Nucleus accumbens (tissue), 56 donors: ENCODE data around the gene SLC26A3.
"Not testable (repeated sequence)": the region's sequence is repeated elsewhere in the genome, so short reads cannot be mapped to it uniquely, and the experiment has no call there.

Source experiments
- DNase-seq, 56 donors: peaks; one replicate each; lab custom pipeline; 2025; lab: John Stamatoyannopoulos, UW

SLC26A3 gene

DNA sequence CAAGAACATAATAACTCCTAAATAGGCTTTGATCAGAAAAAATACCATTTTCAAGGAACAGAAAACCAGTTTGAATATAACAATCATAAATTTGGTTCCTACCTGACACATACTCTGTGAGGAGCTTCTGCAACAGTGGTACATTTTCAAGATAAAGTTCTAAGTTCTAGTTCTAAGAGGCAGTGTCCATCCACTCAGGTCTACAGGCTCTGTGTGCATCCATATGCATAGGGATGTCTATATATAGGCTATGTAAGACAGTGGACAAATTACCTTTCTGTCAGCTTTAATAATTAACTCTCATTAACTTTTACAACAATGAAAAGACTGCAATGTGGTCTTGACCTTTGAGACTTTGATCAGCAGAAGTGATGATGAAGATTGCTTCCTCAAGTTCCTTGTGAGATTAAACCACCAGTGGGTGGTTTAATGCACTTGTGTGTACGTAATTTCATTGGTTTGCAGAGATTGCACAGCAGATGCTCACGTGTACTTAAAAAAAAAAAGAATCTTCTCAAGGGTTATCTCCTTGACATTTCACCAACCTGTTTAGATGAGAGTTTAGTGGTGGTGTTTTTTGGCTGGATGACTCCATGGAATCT, at the start of gene SLC26A3:
TSS of gene SLC26A3 (minus strand) at position 215 of the 602 bp plus-strand sequence. CDS start 8,714 bp downstream, outside the sequence.
- no peak for DNase-seq

DNA sequence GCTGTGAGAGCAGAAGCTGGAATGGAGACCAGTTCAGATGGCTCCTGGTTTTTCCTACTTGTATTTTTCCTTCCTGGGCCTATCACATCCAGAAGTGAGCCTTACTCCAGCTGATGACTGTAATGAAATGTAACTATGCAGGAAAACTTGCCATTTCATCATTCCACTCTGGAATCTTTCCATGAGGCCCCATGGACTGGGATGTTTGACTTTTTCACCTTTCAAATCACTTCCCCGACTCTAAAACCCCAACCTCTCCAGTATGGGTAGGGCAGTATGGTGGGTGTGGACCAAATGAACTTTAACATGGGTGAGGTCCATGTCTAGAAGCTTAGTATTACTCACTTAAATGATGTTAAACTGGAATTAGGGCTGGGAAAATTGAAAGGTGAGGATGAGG, 47.6 kb upstream of the SLC26A3 start:
- DNase-seq = no peak

DNA sequence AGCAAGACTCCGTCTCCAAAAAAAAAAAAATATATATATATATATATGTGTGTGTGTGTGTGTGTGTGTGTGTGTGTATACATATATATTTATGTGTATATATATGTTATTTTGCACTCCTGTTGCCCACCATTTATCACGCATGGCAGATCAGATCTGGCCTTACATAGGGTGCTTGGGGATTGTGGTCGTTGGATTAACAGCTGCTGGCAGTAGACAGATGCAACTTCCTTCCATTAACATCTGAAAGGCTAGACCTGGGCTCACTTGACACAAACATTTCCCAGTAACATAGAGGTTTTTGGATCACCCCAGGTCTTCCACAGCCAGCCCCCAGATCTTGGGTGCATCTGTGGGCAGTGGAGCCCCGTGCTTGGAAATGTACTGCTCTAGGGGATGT, 47.2 kb upstream of the SLC26A3 start:
- DNase-seq = no peak

DNA sequence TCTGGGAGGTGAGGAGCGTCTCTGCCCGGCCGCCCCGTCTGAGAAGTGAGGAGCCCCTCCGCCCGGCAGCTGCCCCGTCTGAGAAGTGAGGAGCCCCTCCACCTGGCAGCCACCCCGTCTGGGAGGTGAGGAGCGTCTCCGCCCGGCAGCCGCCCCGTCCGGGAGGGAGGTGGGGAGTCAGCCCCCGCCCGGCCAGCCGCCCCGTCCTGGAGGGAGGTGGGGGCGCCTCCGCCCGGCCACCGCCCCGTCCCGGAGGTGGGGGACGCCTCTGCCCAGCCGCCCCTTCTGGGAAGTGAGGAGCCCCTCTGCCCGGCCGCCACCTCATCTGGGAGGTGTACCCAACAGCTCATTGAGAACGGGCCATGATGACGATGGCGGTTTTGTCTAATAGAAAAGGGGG, 45.2 kb upstream of the SLC26A3 start:
- not testable (repeated sequence) for DNase-seq

DNA sequence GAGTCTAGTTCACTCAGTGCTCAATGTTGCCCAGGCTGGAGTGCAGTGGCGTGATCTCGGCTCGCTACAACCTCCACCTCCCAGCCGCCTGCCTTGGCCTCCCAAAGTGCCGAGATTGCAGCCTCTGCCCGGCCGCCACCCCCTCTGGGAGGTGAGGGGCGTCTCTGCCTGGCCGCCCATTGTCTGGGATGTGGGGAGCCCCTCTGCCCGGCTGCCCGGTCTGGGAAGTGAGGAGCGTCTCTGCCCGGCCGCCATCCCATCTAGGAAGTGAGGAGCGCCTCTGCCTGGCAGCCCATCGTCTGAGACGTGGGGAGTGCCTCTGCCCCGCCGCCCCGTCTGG, 44.8 kb upstream of the SLC26A3 start:
- not testable (repeated sequence) for DNase-seq

DNA sequence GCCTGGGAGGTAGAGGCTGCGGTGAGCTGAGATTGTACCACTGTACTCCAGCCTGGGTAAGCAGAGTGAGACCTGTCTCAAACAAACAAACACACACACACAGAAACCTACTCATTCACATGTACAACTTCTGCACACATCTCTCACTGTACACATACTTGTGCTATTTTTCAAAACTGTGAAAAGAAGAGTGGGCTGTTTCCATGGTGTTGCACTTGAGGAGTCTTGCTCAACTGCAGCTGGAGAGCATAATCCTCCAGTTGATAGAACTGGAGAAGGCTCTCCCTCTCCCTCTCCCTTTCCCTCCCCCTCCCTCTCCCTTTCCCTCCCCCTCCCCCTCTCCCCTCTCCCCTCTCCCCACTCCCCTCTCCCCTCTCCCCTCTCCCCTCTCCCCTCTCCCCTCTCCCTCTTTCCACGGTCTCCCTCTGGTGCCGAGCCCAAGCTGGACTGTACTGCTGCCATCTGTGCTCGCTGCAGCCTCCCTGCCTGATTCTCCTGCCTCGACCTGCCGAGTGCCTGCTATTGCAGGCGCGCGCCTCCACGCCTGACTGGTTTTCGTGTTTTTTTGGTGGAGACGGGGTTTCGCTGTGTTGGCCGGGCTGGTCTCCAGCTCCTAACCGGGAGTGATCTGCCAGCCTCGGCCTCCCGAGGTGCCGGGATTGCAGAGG, 44.3 kb upstream of the SLC26A3 start:
- DNase-seq = no peak

DNA sequence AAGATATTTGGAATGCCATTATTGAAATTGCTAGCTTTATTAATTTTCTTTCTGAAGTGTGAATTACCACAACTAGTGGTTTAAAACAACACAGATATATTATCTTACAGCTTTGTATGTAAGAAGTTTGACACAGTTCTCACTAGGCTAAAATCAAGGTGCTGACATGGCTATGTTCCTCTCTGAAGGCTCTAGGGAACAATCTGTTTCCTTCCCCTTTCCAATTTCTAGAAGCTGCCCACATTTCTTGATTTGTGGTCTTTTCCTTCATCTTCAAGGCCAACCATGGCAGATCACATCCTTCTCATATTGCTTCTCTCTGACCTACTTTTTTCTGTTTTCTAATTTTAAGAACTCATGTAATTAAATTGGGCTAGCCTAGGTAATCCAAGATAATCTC, 43.3 kb upstream of the SLC26A3 start:
- DNase-seq = no peak

DNA sequence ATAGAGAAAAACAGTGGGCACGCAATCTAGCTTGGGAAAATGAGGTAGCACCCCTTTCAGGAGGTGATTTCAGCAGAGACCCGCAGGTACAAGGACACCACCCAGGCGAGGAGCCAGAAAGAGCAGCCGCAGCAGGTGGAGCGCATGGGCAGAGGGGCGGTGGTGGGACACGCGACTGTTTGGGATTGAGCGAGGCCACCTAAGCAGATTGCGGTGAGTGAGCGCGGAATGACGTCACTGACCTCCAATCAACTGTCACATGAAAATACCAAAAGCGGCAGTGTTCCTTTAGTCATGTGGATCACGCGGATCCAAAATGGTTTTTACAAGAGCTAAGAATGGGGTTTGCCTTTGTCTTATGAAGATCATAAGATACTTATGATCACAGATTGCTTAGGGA, 40.2 kb upstream of the SLC26A3 start:
- DNase-seq = no peak

DNA sequence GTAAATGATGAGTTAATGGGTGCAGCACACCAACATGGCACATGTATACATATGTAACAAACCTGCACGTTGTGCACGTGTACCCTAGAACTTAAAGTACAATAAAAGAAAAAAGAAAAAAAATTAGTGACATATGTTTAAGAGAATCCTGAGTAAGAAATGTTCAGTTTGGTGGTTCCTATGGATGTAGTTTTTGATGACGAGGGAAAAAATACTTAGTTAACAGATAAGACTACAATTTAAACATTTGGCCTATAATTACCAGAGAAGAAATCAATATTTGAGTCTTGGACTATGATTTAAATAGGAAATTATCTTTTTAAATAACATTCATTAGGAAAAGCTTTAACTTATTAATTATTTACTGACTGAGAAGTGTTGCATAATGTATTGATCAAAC, 39.2 kb upstream of the SLC26A3 start:
- DNase-seq = no peak

DNA sequence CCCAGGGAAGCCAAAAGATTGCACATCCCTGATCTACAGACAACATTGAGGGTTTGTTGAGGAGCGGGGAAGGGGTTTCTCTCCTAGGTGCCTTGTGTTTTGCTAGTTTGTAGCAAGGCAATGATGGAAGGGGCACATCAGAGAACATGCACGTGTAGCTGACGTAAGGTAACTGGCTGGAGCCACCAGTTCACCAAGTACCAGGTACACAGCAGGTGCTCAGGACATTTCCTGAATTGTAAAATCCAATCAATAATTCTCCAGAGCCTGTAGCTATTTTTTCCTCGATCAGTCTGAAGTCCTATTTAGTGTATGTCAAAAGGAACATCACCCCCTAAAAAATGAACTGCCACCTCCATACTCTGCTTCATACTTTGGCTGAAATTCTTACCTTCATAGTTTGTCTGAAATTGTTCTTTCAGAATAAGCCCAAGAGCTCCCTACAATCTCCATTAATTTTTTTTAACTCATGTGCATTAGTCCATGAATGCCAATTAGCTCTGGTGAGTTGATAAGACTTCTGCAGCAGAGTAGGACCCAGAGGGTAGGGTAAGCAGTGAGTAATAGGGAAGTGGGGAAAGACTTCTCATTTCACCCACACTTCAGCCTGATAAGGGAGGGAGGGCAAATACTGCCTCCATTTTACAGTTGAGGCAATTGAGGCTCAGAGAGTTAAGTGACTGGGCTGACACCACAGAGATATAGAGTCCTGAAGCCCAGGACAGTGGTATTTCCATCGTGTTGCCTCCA, 36.0 kb upstream of the SLC26A3 start:
- no peak for DNase-seq

DNA sequence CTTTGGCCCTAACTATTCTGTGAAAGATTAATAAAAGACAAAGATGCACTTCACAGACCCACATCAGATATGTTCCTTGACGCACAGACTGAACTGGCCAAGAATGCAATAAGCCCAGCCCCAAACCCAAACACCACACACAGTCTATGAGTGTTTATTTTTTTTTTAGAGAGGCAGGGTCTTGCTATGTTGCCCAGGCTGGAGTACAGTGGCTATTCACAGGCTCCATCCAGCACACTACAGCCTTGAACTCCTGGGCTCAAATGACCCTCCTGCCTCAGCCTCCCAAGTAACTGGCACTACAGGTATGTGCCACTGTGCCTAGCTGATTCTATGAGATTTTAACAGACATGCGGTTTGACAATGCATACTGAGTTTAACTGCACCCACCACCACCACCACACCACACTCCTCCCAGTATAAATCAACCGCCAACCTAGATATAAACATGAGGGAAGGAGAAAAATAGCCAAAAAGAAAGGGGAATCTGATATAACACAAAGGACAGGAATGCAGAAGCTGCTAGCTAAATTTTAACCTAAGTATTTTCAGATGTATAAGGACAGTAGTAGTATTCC, 35.1 kb upstream of the SLC26A3 start:
- no peak for DNase-seq

DNA sequence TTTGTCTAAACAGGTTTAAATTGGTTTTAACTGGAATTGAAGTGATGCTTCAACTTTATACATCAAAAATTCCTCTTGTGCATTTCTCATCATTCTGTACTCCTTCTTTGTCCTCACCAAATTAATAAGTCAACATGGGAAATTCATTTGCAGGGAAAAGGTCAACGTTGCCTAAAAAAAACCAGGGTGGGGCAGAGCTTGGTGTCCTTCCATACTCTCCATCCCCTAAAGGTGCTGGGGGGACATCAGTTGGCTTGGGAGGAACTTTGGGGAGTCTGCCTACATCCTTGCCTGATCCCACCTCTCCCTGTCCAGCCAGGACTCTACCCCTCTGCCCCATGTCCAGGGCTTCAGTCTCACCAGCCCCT, 34.1 kb upstream of the SLC26A3 start:
- DNase-seq = no peak

DNA sequence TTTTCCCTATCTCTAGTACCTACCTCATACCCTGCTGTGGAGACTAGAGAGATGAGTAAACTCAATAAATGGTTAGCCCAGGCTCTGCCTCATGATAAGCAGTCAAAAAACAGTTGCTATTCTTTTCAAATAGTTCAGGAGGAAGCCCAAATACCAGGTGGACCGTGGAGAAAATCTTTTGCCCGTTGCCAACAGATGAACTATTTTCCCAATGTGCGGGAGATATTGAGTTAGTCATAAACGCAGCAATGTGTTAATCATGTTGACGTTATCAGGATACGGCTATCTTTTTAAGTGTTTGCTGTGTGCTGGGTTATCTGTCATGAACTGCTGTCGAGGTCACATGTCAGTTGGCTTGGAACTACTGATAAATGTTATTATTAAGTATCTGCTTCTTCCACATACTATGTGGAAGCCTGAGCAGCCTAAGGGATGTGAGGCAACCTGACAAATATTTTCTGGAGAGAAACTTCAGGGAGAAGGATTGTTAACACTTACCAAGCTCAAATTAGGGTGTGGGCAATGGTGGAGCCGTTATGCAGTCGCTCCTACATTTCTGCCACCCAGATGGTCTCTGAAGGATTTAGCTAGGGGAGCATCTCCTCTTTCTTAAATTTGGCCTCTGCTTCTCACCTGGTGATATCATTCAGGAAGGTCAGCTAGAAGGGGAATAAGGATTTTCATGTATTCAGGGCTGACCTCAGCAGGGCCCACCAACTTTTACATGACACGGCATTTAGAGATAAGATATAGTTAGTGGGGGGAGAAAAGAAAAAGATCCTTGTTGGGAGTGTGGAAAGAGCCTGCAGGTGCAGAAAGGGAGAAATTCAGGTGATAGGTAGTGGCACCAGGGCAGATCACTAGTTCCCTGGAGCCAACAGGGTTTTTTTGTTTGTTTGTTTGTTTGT, 33.5 kb upstream of the SLC26A3 start:
- DNase-seq = no peak

DNA sequence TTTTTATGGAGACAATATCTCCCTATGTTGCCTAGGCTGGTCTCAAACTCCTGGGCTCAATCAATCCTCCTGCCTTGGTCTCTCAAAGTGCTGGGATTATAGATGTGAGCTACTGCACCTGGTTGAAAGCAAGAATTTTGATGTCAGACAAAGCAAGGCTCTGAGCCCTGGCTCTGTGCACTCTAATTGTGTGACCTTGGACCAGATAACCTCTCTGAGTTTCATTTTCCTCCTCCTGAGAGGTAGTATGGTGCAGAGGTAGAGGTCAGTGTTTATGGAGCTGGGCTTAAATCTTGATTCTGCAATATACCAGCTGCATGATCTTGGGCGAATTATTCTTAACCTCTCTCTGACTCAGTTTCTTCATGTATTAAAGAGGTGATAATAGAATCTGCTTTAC, 31.4 kb upstream of the SLC26A3 start:
- DNase-seq = no peak

DNA sequence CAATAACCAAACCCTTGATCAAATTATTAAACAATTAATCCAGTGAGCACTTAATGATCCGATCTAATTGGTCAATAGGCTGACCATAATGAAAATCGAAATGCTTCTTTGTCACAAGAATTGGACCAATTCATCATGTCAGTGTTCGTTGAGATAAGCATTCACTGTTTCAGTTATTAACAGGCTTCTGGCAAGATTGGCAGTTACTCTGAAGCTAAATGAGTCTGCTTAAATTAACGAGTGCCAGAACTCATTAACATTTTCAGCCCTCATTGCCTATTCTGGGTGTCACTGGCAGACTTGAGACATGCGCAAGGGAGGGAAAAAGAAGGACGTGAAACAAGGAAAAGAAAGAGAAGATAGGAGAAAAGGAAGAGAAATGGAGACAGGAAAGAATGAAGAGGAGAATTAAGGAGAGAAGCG, 30.7 kb upstream of the SLC26A3 start:
- no peak for DNase-seq

DNA sequence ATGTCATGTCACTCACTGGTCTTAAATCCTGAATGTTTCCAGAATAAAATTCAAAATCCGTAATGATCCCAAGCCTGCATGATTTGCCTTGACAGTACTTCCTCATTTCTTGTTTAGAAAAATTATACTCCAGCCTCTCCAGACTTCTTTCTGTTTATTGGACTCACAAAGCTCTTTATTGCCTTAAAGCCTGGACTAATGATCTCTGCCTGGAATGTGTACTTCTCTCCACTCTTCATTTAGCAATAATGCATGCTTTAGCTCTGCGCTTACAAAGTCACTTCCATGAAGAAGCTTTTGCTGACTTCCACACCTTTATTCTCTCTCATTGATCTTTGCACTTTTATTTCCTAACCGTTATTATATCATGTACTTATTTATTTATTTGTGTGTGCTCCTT, 27.4 kb upstream of the SLC26A3 start:
- DNase-seq = no peak

DNA sequence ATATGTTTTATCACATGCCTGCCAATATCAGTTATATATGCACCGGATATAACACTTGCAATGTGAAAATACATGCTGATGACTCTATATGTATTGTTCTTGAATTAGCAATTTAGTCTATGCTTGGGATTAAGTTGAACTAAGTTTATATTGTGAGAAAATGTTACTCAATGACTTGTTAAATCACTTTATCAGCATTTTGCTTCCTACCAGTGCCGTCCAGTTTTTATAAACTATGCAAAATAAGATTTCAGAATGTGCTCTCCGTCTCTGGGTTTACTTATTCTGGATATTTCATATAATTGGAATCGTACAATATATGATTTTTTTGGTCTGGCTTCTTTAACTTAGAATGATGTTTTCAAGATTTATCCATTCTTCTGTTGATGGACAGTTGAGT, 25.5 kb upstream of the SLC26A3 start:
- no peak for DNase-seq

DNA sequence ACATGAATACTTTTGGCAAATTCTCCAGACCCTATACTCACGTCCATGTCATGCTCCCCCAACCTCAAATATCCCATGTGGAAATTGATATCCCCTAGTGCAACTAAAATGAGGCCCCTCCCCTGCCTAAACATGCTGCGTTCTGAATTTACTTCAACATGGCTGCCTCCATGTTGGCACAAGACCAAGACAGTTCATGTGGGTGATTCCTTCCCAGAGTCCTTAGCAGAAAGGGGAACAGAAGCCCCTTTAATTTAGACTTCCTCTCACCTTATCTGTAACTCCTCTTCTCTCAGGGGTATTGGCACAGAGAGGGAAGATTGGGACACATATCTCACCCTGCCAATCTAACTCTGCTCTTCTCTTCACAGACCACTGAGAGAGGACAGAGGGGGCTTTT, 24.5 kb upstream of the SLC26A3 start:
- no peak for DNase-seq

DNA sequence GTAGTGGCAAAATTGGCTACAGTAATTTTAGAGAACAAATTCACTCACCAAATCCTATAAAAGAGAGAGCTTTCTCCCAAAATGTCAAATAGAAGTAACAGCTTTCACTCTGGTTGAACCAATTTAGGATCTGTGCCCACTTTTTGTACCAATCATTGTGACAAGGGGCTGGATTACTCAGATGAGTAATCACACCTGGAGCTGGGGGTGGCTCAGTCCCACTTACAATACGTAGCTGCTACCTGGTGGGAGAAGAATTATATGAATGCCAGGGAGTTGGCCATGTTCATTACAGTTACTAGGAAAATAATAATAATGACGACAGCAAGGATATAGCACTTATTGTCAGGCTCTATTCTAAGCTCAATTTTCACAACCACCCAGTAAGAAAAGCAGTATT, 23.4 kb upstream of the SLC26A3 start:
- DNase-seq = peak in 6 of 56 donors; percentile 2 to 34 (median 8)

DNA sequence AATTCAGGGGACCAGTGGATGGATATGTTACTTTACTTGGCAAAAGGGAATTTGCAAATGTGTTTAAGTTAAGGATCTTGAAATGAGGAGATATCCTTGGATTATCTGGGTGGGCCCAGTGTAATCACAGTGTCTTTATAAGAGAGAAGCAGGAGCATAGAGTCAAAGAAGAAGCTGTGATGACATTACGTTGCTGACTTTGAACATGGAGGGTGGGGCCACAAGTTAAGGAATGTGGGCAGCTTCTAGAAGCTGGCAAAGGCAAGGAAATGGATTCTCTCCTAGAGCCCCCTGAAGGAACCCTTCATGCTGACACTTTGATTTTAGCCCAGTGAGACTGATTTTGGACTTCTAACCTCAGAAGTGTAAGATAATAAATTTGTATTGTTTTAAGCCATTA, 21.8 kb upstream of the SLC26A3 start:
- no peak for DNase-seq

DNA sequence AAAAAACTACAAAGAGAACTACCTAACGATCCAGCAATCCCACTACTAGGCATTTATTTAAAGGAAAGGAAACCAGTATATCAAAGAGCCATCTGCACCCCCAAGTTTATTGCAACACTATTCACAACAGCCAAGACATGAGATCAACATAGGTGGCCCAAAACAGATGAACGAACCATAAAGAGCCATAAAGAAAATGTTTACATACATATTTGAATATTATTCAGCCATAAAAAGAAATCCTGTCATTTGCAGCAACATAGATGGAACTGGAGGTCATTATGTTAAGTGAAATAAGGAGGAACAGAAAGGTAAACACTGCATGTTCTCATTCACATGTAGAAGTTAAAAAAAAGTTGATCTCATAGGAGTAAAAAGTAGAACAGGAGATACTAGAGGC, 15.6 kb upstream of the SLC26A3 start:
- DNase-seq = no peak
